HAP-1 (cell line): ENCODE measurements around the gene GPC5.
"Not testable (repeated sequence)": the region's sequence is repeated elsewhere in the genome, so short reads cannot be mapped to it uniquely, and the experiment has no call there.

Experiments used
- DNase-seq, 2 experiments: peaks; one replicate each; pipeline ENCODE4 v3.0.0-alpha.2; 2016 to 2020; ENCODE audit warnings: low spot score in 2 of 2
- H3K27me3 ChIP-seq: fragments of 250-450 bp; sonication (Bioruptor Pico); 2 replicates; pipeline ENCODE4 v1.5.1; 2020; ENCODE audit warnings: low read depth, mild to moderate bottlenecking, moderate library complexity
- H3K36me3 ChIP-seq: fragments of 250-450 bp; sonication (Bioruptor Pico); replicated peaks from 2 replicates; pipeline ENCODE4 v1.5.1; 2020; ENCODE audit warnings: mild to moderate bottlenecking
- H3K4me1 ChIP-seq: fragments of 250-450 bp; sonication (Bioruptor Pico); 2 replicates; pipeline ENCODE4 v1.5.1; 2020; ENCODE audit warnings: mild to moderate bottlenecking
- H3K4me3 ChIP-seq: fragments of 250-450 bp; sonication (Bioruptor Pico); 2 replicates; pipeline ENCODE4 v1.5.1; 2020; ENCODE audit warnings: mild to moderate bottlenecking, moderate library complexity
- H3K9me3 ChIP-seq: fragments of 250-450 bp; sonication (Bioruptor Pico); 2 replicates; pipeline ENCODE4 v1.5.1; 2020; ENCODE audit warnings: mild to moderate bottlenecking, moderate library complexity
- in situ Hi-C: fragments of 300-500 bp; cut with MboI; formaldehyde crosslinking; loops from 3 replicates; pipeline ENCODE4 v1.14.3; 2020; ENCODE audit warnings: low sequenced_read_pairs, inconsistent platforms, mixed read lengths

The GPC5 gene

DNA sequence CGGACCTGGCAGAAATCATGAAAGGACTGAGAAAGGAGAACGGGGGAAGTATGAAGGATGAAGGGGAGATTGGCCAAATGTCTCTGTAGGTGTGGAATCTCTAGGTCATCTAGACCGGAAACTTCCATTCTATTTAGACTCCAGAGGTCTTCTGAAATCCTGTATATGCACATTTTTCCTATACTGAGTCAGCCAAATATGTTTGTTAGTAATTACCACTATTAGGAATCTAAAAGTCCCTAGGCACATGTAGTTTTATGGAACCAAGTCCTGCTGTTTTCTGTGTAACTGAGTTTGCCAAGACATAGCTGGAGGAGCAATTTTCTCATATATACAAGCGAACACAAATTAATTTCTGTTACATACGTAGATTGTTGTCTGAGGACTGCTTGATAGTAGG is 498.1 kb downstream of the GPC5 start:
- no peak for DNase-seq
- in situ Hi-C loops: no loop called here

DNA sequence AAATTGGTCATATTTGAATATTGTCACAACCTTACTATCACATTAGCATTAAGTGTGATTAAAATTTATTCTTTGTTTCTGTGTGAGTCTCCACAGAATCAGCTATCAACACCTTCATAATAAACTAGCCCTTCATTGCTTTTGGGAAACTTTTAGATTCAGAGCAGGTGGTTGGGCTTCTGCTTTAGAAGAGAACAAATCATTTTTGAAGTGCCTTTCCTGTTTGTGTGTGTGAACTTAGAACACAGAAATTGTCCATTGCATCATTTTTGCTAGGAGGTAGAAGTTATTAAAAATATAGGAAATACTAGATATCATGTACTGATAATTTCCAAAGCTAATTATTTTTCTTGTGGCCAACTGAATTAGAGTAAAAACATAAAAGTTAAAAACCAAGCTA is 500.6 kb downstream of the GPC5 start:
- H3K4me3 ChIP-seq, DNase-seq, H3K9me3 ChIP-seq, H3K4me1 ChIP-seq, H3K36me3 ChIP-seq, in situ Hi-C loops, H3K27me3 ChIP-seq: not testable (repeated sequence)

More for the DNA sequence above, 498.1 kb downstream of the GPC5 start:
- Histone ChIP-seq H3K4me1 (no peaks in the 10 kb centered on the region), H3K9me3 (no peaks in the 10 kb centered on the region), H3K36me3 (no peaks in the 10 kb centered on the region), H3K4me3 (no peak overlapping the region), H3K27me3 (no peaks in the 10 kb centered on the region)

DNA sequence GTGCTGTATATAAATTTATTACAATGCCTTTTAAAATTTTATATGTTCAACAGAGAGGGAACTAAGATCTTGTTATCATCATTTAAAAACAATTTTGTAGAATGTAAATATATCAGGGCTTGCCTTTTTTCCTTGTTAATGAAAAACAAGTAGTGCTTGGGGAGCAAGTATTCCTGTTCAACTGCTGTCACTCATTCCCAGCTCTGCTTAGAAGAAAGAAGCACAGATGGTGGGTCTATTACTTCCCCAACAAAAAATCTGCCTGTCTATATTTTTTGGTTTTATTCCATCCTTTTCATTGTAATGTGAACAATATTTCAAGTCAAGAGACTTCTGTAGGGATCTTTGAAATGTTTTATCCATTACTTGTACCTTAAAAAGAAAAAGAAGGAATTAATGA is 503.9 kb downstream of the GPC5 start:
- Histone ChIP-seq H3K9me3 (no peaks in the 10 kb centered on the region), H3K4me1 (no peaks in the 10 kb centered on the region), H3K4me3 (no peak overlapping the region), H3K36me3 (no peaks in the 10 kb centered on the region), H3K27me3 (no peaks in the 10 kb centered on the region)
- DNase-seq: no peak
- in situ Hi-C loops: no loop called here

DNA sequence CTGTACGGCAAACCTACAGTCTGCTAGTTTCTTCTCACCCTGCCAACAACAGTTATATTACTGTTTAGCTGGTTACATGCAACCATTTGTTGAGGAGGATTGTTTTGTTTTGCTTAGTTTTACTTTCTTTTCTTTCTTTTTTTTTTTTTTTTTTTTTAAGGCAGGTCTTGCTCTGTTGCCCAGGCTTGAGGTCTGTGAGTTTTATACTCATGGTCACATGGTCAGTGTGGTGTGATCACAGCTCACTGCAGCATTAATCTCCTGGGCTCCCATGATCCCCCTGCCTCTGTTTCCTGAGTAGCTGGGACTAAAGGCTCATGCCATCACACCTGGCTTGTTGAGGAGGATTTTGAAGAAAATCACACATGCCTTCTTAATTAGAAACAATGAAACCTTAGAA is 505.6 kb downstream of the GPC5 start:
- in situ Hi-C loops: no loop called here
- Histone ChIP-seq H3K4me3 (no peak overlapping the region), H3K9me3 (no peaks in the 10 kb centered on the region), H3K27me3 (no peaks in the 10 kb centered on the region), H3K4me1 (no peaks in the 10 kb centered on the region), H3K36me3 (no peaks in the 10 kb centered on the region)
- DNase-seq: no peak

DNA sequence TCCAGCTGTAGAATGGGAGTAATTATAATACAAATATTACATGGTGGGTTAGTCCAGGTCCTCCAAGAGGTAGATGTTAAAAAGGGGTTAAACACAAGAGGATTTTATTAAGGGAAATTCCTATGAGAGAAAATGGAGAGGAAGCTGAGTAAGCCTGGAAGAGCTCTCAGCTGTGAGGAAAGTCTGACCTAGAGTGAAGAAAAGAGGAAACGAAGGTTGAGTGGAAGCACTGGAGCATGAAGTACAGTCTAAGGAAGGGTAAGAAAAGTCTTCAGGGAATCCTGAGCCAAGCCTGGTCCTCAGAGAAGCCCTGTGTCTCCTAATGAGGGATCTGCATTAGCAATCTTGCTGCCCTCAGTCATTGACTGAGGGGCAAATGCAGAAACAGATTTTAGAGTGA is 506.2 kb downstream of the GPC5 start:
- in situ Hi-C loops: no loop called here
- H3K4me3 ChIP-seq: no peak overlapping the region
- no peaks in the 10 kb centered on the region for H3K9me3 ChIP-seq
- H3K27me3 ChIP-seq: no peaks in the 10 kb centered on the region
- no peak for DNase-seq
- H3K4me1 ChIP-seq: no peaks in the 10 kb centered on the region
- no peaks in the 10 kb centered on the region for H3K36me3 ChIP-seq

DNA sequence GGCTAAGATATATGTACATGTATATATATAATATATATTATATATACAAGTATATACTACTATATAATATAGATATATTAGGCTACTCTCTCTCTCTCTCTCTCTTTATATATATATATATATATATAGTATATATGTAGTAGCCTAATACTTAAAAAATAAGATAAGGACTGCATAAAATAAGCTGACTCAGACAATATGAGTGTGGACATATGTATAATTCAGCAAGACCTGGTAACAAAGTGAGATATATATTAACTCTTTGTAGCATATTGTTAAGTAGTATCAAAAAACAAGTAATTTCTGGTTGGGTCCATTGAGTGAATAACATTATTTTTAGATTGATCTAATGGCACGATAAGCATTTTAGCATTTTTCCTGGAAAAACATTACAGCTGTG is 509.0 kb downstream of the GPC5 start:
- DNase-seq: no peak
- Histone ChIP-seq H3K36me3 (no peaks in the 10 kb centered on the region), H3K4me1 (no peaks in the 10 kb centered on the region), H3K4me3 (no peak overlapping the region), H3K27me3 (no peaks in the 10 kb centered on the region), H3K9me3 (no peaks in the 10 kb centered on the region)
- in situ Hi-C loops: no loop called here

DNA sequence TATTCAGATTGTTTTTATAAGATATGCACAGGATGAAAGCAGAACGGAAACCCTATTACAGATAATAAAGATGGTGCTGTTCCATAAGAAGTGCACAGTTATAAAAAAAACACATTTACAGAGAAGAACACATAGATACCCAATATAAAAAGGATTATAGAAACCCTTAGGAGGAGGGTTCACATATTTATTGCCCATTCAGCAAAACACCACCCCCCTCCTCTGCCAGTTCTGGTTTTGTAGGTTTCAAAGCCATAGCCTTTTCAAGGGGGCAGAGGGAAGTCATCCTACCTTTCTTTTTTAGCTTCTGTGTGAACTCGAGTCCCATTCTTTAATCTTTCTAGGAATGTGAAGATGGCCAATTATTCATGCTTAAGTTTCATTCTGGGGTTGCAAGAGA is 511.2 kb downstream of the GPC5 start:
- in situ Hi-C loops: no loop called here
- no peak for DNase-seq
- H3K4me1 ChIP-seq: no peaks in the 10 kb centered on the region
- no peaks in the 10 kb centered on the region for H3K27me3 ChIP-seq
- H3K36me3 ChIP-seq: no peaks in the 10 kb centered on the region
- no peaks in the 10 kb centered on the region for H3K9me3 ChIP-seq
- H3K4me3 ChIP-seq: no peak overlapping the region

DNA sequence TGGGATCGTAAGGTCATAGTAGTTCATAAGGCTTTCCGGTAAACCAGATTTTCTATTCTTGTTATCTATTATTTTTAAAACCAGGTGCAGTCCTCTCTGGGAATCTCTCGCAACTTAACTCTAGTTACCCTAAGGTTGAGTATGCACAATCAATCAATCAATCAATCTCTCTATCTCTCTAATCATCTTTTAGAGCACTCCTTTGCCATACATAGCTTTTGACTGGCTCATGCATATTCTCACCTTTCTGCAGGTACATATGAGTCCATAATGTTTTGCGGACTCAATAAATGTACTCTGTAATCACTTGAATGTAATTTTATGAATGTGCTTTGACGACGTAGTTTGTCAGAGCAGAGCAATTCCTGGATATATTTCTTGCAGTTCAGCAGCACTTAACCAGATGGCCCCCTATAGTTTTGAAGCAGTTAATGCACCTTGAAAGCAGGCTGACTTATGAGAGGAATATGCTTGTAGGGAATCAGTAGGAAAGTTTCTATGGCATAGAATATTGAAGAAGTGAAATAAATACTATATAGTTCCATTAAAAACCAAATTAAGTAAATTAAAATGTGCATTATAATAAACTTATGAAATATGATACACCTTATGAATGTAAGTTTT is 524.7 kb downstream of the GPC5 start:
- DNase-seq: peak in 1 of 2 experiments; percentile 16
- in situ Hi-C loops: no loop called here

DNA sequence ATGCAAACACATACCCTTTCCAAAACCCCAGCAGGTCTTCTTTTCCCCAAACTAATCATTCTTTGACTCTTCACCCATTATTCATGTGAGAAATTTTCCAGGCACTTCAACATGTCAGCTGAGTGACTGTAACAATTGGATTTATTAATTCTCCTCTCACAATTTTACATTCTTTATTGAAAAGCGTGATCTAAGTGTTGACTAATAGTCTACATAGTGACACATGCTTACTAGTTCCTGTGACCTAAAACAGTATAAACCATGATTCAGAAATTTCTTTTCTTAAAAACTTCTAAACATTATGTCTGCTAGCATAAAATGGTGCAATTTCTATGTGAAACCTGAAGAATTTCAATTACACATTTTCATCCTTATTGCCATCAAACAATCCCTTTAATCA is 532.3 kb downstream of the GPC5 start:
- no peak overlapping the region for H3K4me3 ChIP-seq
- H3K9me3 ChIP-seq: no peaks in the 10 kb centered on the region
- in situ Hi-C loops: no loop called here
- no peaks in the 10 kb centered on the region for H3K36me3 ChIP-seq
- no peaks in the 10 kb centered on the region for H3K4me1 ChIP-seq
- DNase-seq: no peak
- no peaks in the 10 kb centered on the region for H3K27me3 ChIP-seq

More for the DNA sequence above, 524.7 kb downstream of the GPC5 start:
- no peaks in the 10 kb centered on the region for H3K9me3 ChIP-seq
- H3K4me3 ChIP-seq: no peak overlapping the region
- H3K4me1 ChIP-seq: no peaks in the 10 kb centered on the region
- H3K36me3 ChIP-seq: no peaks in the 10 kb centered on the region
- H3K27me3 ChIP-seq: no peaks in the 10 kb centered on the region

DNA sequence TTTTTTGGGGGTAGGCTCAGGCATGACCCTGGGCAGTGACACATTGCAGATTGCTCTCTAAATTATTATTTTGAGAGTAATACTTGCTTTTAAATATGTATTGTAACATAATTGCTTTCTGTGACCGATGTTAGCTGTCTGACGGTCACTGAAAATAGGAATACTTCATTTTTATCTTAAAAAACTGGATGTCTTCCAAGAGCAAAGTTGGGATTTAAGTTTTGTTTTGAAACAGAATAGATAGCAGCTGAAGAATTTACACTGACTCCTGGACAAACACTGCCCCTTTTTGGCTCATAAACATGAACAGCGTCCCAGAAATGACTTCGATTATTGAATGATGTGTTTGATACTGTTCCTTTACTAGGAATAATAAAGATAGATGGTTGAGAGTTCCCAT is 535.9 kb downstream of the GPC5 start:
- Histone ChIP-seq H3K9me3 (no peaks in the 10 kb centered on the region), H3K36me3 (no peaks in the 10 kb centered on the region), H3K27me3 (no peaks in the 10 kb centered on the region), H3K4me3 (no peak overlapping the region), H3K4me1 (no peaks in the 10 kb centered on the region)
- in situ Hi-C loops: no loop called here
- DNase-seq: no peak

DNA sequence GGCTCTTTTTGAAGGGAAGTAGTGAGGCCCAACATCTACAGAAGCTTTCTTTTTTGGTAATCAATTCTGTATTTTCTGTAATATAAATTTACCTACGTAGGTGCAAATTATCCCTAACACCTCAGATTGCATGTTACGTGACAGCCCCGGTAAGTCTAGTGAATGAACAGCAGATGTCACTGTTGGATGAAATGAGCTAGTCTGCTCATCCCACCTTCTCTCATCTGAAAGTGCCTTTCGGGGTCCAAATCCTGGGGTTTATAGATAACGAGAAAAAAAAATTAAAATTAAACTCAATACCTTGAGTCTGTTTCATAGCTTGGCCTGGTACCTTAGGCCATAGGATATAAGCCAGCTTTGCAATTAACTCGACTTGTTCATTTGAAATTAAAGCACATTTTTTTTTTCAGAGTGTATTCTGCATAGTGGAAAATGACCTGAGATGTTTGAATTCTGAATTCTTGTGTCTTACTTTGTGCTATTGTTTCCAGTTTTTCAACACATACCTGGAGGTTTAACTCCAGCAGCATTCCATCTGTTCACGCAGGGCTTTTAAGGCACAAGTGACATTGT is 548.2 kb downstream of the GPC5 start:
- H3K27me3 ChIP-seq: 0 out of 2 replicates have a peak, but pooled peaks cover 2% of the 10 kb centered on the region
- in situ Hi-C loops: no loop called here
- no peaks in the 10 kb centered on the region for H3K9me3 ChIP-seq
- no peaks in the 10 kb centered on the region for H3K4me1 ChIP-seq
- peak; percentile 16 to 34 for DNase-seq
- no peak overlapping the region for H3K4me3 ChIP-seq
- no peaks in the 10 kb centered on the region for H3K36me3 ChIP-seq

DNA sequence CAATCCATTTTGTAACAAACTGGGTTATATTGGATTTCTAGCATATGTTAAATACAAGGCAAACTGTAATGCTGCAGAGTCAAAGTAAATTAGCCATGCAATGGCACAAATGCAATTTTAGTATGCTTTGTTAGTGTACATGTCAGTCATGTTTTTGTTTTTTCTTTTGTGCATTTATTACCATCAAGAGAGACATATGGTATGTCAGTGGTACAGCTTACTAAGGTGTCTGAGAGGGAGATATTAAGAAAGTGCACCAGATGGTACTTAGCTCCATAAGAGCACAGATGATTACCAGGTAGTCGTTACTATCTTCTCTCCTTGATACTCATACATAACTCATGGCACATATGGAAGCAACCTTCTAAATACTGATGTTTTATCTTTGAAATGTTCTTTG is 550.3 kb downstream of the GPC5 start:
- Histone ChIP-seq H3K4me3 (no peak overlapping the region), H3K4me1 (no peaks in the 10 kb centered on the region), H3K36me3 (no peaks in the 10 kb centered on the region), H3K27me3 (0 out of 2 replicates have a peak, but pooled peaks cover 2% of the 10 kb centered on the region), H3K9me3 (no peaks in the 10 kb centered on the region)
- no peak for DNase-seq
- in situ Hi-C loops: no loop called here

DNA sequence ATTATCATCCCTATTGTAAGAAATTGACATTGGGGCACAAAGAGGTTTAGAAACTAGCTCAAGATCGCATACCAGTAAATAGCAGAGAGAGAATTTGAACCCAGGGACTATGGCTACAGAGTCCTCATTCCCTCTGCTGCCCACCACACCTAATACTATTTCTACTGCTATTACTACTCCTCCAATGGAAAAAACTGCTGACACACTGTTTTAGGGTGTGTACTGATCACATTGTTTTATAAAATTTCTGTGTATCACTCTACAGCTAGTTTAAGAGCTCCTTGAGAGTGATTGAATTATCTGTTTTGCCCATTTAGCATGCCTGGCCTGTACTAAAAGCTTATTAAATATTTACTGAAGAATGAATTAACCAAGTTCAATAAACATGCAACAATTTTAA is 552.4 kb downstream of the GPC5 start:
- no peak for DNase-seq
- Histone ChIP-seq H3K9me3 (no peaks in the 10 kb centered on the region), H3K4me1 (no peaks in the 10 kb centered on the region), H3K27me3 (0 out of 2 replicates have a peak, but pooled peaks cover 2% of the 10 kb centered on the region), H3K4me3 (no peak overlapping the region), H3K36me3 (no peaks in the 10 kb centered on the region)
- in situ Hi-C loops: no loop called here

DNA sequence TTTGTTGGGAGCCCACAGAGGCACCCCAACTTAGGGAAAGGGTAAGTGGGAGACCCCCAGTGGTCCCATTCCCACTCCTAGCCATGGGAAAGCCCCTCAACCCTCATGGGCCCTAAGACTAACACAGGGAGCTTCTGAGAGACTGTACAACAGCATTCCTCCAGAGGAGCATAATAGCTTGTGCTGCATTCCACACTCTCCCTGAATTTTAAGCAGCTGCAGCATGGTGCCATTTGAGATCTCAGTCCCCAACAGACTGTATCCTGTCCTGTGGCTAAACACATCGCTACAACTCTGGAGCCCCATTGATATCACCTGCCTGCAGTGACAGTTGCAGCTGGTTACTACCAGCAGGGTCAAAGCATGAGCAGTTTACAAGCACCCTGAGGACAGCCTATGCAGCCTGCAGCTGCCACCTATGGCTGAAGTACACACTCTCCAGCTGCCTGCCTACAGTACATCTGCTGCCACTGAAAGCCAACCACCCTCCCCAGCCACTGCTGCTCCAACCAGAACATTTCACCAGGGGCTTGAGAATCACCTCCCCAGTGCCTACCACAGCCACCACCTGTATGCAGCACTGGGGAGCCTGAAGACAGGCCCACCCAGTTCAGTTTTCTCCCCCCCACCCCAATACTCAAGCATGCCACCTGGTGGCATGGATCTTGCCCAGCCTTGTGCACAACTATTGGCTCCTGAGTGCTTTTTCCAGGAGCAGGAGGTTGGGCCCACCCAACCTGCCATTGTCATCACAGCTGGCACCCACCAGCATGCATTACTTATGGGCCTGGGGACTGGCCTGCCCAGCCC is 557.3 kb downstream of the GPC5 start:
- no peak overlapping the region for H3K4me3 ChIP-seq
- DNase-seq: no peak
- H3K4me1 ChIP-seq: no peaks in the 10 kb centered on the region
- in situ Hi-C loops: no loop called here
- H3K9me3 ChIP-seq: no peaks in the 10 kb centered on the region
- H3K36me3 ChIP-seq: no peaks in the 10 kb centered on the region
- H3K27me3 ChIP-seq: 0 out of 2 replicates have a peak, but pooled peaks cover 2% of the 10 kb centered on the region
